CD14-positive monocyte (primary cell): ENCODE results near the gene CARD16. TPM values are rescaled to one million over a fixed set of nuclear protein-coding genes. Genes with fewer than 3 reads are reported as not detected.
"Not testable (repeated sequence)": the region's sequence is repeated elsewhere in the genome, so short reads cannot be mapped to it uniquely, and the experiment has no call there.

Experiments used
- DNase-seq, 3 donors: peaks; one replicate each; pipeline ENCODE4 v3.0.0-alpha.2; 2011 to 2022
- H2AFZ ChIP-seq: 2 replicates; pipeline ENCODE4 v1.6.0; 2012; ENCODE audit warnings: mild to moderate bottlenecking, low read depth, low read length, inconsistent platforms; ENCODE audit not compliant: insufficient read depth, poor library complexity, severe bottlenecking
- H3K27ac ChIP-seq, 2 donors: 1 replicate in 1 of 2; 2 replicates in 1 of 2; pipeline ENCODE4 v1.5.1; 2012 to 2013; ENCODE audit warnings: low read length in 2 of 2, control low read depth in 1 of 2, inconsistent platforms in 1 of 2, low read depth in 1 of 2, mild to moderate bottlenecking in 1 of 2
- H3K27me3 ChIP-seq, 2 donors: one replicate each; pipeline versions ENCODE4 v1.6.0 to v1.6.1; 2011 to 2013; ENCODE audit warnings: low read length in 2 of 2; ENCODE audit not compliant: control insufficient read depth in 2 of 2, insufficient read depth in 2 of 2
- H3K36me3 ChIP-seq, 2 donors: replicated peaks in 1 of 2; 1 replicate in 1 of 2; 2 replicates in 1 of 2; pipeline versions ENCODE4 v1.5.1 to v1.6.1; 2012 to 2013; ENCODE audit warnings: low read length in 2 of 2, control low read depth in 1 of 2, inconsistent platforms in 1 of 2, mild to moderate bottlenecking in 1 of 2; ENCODE audit not compliant: insufficient read depth in 2 of 2, control insufficient read depth in 1 of 2
- H3K4me1 ChIP-seq, 2 donors: 1 replicate in 1 of 2; 2 replicates in 1 of 2; pipeline versions ENCODE4 v1.5.1 to v1.6.1; 2012 to 2013; ENCODE audit warnings: low read length in 2 of 2, control low read depth in 1 of 2, inconsistent platforms in 1 of 2, mild to moderate bottlenecking in 1 of 2, moderate library complexity in 1 of 2; ENCODE audit not compliant: insufficient read depth in 2 of 2, control insufficient read depth in 1 of 2
- H3K4me2 ChIP-seq: replicated peaks from 2 replicates; pipeline ENCODE3; 2012; ENCODE audit warnings: low read length, moderate library complexity, mild to moderate bottlenecking; ENCODE audit not compliant: poor library complexity, severe bottlenecking; ENCODE audit errors: extremely low read depth
- H3K4me3 ChIP-seq, 3 experiments: fragments of 200-600 bp in 1 of 3; sonication (generic) in 1 of 3; replicated peaks in 1 of 3; 1 replicate in 2 of 3; 2 replicates in 1 of 3; pipeline ENCODE4 v1.5.1; 2011 to 2013; ENCODE audit warnings: low read length in 3 of 3, mild to moderate bottlenecking in 3 of 3, control low read depth in 2 of 3, low read depth in 2 of 3, inconsistent platforms in 1 of 3, moderate library complexity in 1 of 3
- H3K79me2 ChIP-seq: 2 replicates; pipeline ENCODE4 v1.6.0; 2012; ENCODE audit warnings: mild to moderate bottlenecking, control low read depth, inconsistent platforms, low read length, moderate library complexity; ENCODE audit not compliant: insufficient read depth
- H3K9ac ChIP-seq: 2 replicates; pipeline ENCODE4 v1.6.0; 2017; ENCODE audit warnings: low read length, mild to moderate bottlenecking; ENCODE audit not compliant: insufficient read depth, poor library complexity, severe bottlenecking
- H3K9me3 ChIP-seq, 2 donors: replicated peaks in 1 of 2; 1 replicate in 1 of 2; 2 replicates in 1 of 2; pipeline versions ENCODE4 v1.5.1 to v1.6.1; 2012 to 2013; ENCODE audit warnings: low read length in 2 of 2, control low read depth in 1 of 2; ENCODE audit not compliant: control insufficient read depth in 1 of 2, insufficient read depth in 1 of 2
- H4K20me1 ChIP-seq: 2 replicates; pipeline ENCODE4 v1.6.0; 2012; ENCODE audit warnings: mild to moderate bottlenecking, low read length, control low read depth, moderate library complexity; ENCODE audit not compliant: insufficient read depth
- H3K27ac Mint-ChIP-seq, 7 donors: one replicate each; pipeline ENCODE4 v1.8.0; 2020; ENCODE audit warnings: mild to moderate bottlenecking in 7 of 7, mixed read lengths in 7 of 7, moderate library complexity in 6 of 7, inconsistent platforms in 2 of 7
- H3K27me3 Mint-ChIP-seq, 3 donors: one replicate each; pipeline ENCODE4 v1.8.0; 2021 to 2022; ENCODE audit warnings: low read depth in 3 of 3, mild to moderate bottlenecking in 3 of 3, mixed read lengths in 3 of 3, moderate library complexity in 3 of 3, inconsistent platforms in 1 of 3
- H3K36me3 Mint-ChIP-seq, 2 donors: one replicate each; pipeline ENCODE4 v1.8.0; 2020; ENCODE audit warnings: mixed read lengths in 2 of 2, inconsistent platforms in 1 of 2, mild to moderate bottlenecking in 1 of 2
- H3K4me1 Mint-ChIP-seq: one replicate; pipeline ENCODE4 v1.8.0; 2020; ENCODE audit warnings: mild to moderate bottlenecking, mixed read lengths
- H3K4me3 Mint-ChIP-seq, 2 donors: one replicate each; pipeline ENCODE4 v1.8.0; 2020; ENCODE audit warnings: mild to moderate bottlenecking in 2 of 2, mixed read lengths in 2 of 2, moderate library complexity in 1 of 2
- H3K9me3 Mint-ChIP-seq, 7 donors: one replicate each; pipeline ENCODE4 v1.8.0; 2020 to 2022; ENCODE audit warnings: mixed read lengths in 7 of 7, mild to moderate bottlenecking in 6 of 7, moderate library complexity in 6 of 7, inconsistent platforms in 2 of 7
- WGBS: methylation state at CpG from one replicate; pipeline ENCODE4 v1.1.5; 2013; ENCODE audit warnings: missing lambda C conversion rate; ENCODE audit not compliant: insufficient coverage; 5-methylcytosine and 5-hydroxymethylcytosine counted together
- intact Hi-C, 2 donors: fragments of 100-400 bp; cut with micrococcal nuclease; formaldehyde crosslinking; loops; one replicate each; pipeline versions ENCODE4 v1.15.0 to v1.15.1; 2023
- polyA minus RNA-seq: library from RNA; depleted of rRNA, polyadenylated mRNA; stranded (reverse); fragments of >200 nt; gene quantifications from 2 replicates; pipeline ENCODE4 v1.2.3, GENCODE V29; 2012
- polyA plus RNA-seq, 3 donors: library from polyadenylated mRNA; depleted of rRNA in 1 of 3; unstranded in 2 of 3; stranded (reverse) in 1 of 3; fragments of 300-500 nt in 2 of 3; fragments of >200 nt in 1 of 3; fragmentation: Illumina TruSeq in 2 of 3; gene quantifications; 1 replicate in 2 of 3; 2 replicates in 1 of 3; pipeline ENCODE4 v1.2.3, GENCODE V29; 2012 to 2021
- total RNA-seq, 12 experiments: library from RNA in 1 of 12; stranded (reverse) in 1 of 12; fragments of 120-200 nt in 1 of 12; gene quantifications; one replicate each; pipeline ENCODE4 v1.2.4 and lab custom pipeline; 2013 to 2026; ENCODE audit warnings: mixed read lengths in 6 of 12, inconsistent platforms in 1 of 12
- TF ChIP-seq, protein P1 (sequence below): fragments of 200-600 bp; IDR thresholded peaks from one replicate; pipeline ENCODE4 v1.8.0; 2022; ENCODE audit warnings: antibody characterized with exemption, mild to moderate bottlenecking

CARD16 gene
- 514 TPM for total RNA-seq (2013)
- 100 to 1,000 TPM; 294 to 731 (median 671) TPM for polyA plus RNA-seq
- polyA minus RNA-seq = 65.8 and 116 TPM in 2 replicates
- total RNA-seq (lab: John Stamatoyannopoulos, UW) = 37.6 to 86.2 (median 66.4) reads per million in 11 experiments

DNA sequence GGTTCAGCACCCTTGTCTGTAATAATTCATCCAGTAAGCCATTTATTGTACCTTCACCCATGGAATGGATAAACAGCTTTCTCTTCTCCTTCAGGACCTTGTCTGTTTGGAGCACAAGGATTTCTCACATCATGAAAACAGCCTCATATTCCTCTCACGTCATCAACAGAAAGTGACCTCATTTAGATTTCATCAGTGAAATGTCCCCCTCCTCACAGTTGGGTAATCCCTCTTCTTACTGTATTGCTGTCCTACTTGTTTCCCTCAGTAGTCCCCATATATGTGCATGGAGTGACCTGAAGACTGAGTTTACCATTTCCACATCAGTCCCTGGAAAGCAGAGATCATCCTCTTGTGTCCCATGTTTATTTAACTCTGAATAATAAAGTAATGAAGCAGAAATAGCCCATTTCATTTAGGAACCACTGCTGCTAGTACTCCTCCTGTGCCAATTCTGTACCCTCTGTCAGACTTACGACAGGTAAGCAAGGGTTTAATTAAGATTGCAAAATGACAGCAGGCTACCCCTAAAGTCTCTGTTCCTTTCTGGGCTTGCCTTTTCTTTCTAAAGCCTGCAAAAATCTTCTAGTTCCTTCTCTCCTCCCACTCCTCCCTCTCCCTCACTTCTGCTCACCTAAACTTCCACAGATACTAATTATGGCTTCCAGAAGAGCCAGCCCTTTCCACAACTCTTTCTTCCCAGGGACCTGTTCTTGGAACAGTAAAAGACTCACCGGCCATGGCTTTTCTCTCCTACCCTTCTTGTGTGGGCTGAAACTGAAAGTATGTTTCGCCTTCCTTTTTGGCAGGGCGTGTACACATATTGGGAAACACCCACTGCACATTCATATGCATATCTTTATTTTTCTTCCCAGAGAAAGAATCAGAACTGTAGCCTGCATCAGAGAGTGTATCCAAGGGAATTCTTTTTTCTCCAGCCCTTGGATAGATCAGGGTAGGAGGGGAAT is at the start of gene CARD16:
CARD16 (minus strand) TSS at position 779 of the 968 bp plus-strand sequence; CDS start at position 741, 38 bp downstream.
- H3K4me1 ChIP-seq = peaks cover 35 to 61% of the 10 kb centered on the region in 2 donors
- peaks cover 20% of the 10 kb centered on the region for H4K20me1 ChIP-seq
- H3K4me1 Mint-ChIP-seq = peaks cover 40% of the 10 kb centered on the region
- not testable (repeated sequence) for H3K27me3 ChIP-seq, H3K9me3 ChIP-seq, H3K27me3 Mint-ChIP-seq, H3K9me3 Mint-ChIP-seq
- H3K36me3 Mint-ChIP-seq = peaks cover 36 to 37% of the 10 kb centered on the region in 2 donors
- peak within 1 kb of the TSS; percentile 85 for H3K4me2 ChIP-seq
- 0% methylated on average over 2 of the region's 5 CpGs for WGBS
- peak within 1 kb of the TSS; percentile 95 to 99 for H3K4me3 Mint-ChIP-seq
- peak within 1 kb of the TSS; percentile 49 to 97 (median 94) for H3K4me3 ChIP-seq
- peak; percentile 69 to 92 (median 71) for DNase-seq
- H3K36me3 ChIP-seq = peaks cover 24 to 28% of the 10 kb centered on the region in 2 donors
- H3K9ac ChIP-seq = peak within 1 kb of the TSS; percentile 71
- H2AFZ ChIP-seq = peak within 1 kb of the TSS; percentile 70
- H3K79me2 ChIP-seq = peaks cover 60% of the 10 kb centered on the region
- peak within 1 kb of the TSS; percentile 60 to 92 for H3K27ac ChIP-seq
- intact Hi-C loops = loop anchor here in 1 of 2 donors (10.0 kb wide), 1 partner anchor 130 kb away; no protein-coding TSS in a partner anchor
- peak within 1 kb of the TSS; percentile 96 to 100 (median 97) for H3K27ac Mint-ChIP-seq

DNA sequence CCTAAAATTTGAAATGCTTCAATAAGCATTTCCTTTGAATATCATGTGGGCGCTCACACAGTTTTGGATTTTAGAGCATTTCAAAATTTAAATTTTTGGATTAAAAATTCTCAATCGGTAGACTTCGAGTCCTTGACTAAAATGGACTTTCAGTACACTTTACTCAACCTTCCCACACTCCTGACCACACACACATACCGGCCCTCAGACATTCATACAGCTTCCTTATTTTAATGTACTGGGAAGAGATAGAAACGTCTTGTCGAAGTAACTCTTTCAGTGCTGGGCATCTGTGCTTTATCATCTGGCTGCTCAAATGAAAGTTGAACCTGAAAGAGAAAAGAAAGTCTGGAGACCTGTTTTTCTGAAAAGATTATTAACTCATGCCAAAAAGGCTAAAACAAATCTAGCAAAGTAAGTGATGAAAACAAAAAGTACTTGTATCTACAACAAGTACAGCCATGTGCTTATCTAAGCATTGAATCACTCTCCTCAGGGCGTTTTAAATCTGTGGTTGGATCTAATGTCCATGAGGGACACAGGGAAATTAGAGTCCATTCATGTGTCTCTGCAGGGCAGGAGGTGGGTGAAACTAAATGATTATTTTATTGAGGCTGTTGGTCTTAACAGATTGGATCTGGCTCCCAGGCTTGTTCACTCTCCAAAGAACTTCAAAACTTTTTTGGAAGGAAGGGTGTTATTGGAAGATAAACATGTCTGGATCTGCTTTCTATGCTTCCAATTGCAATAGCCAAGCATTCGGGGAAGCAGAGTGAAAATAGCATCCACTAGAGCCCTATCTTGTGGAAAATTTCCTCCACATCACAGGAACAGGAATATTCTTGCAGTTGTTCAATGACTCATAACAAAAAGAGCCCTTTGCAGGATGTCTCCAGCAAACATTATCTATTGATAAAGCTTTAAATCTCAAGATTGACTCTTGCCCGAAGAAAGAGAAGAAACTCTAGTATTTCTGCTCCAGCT is 47.4 kb upstream of the CARD16 start:
- H3K9me3 Mint-ChIP-seq = peaks cover 0 to 6% (median 0%) of the 10 kb centered on the region in 7 donors
- Histone ChIP-seq H3K9me3 (no peaks in the 10 kb centered on the region), H2AFZ (peak overlapping the region; percentile 32), H3K9ac (no peak overlapping the region), H3K27ac (no peak overlapping the region), H3K4me1 (peaks cover 4 to 10% of the 10 kb centered on the region in 2 donors), H3K79me2 (no peaks in the 10 kb centered on the region), H3K4me2 (peak overlapping the region; percentile 13), H3K36me3 (no peaks in the 10 kb centered on the region), H3K4me3 (peak overlapping the region in 1 of 3 experiments; percentile 19), H4K20me1 (no peaks in the 10 kb centered on the region), H3K27me3 (no peaks in the 10 kb centered on the region)
- intact Hi-C loops = no loop called here
- TF ChIP-seq, protein P1, sequence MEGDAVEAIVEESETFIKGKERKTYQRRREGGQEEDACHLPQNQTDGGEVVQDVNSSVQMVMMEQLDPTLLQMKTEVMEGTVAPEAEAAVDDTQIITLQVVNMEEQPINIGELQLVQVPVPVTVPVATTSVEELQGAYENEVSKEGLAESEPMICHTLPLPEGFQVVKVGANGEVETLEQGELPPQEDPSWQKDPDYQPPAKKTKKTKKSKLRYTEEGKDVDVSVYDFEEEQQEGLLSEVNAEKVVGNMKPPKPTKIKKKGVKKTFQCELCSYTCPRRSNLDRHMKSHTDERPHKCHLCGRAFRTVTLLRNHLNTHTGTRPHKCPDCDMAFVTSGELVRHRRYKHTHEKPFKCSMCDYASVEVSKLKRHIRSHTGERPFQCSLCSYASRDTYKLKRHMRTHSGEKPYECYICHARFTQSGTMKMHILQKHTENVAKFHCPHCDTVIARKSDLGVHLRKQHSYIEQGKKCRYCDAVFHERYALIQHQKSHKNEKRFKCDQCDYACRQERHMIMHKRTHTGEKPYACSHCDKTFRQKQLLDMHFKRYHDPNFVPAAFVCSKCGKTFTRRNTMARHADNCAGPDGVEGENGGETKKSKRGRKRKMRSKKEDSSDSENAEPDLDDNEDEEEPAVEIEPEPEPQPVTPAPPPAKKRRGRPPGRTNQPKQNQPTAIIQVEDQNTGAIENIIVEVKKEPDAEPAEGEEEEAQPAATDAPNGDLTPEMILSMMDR = no peak
- H3K27ac Mint-ChIP-seq = peak overlapping the region in 1 of 7 donors; percentile 47
- peak overlapping the region in 1 of 2 donors; percentile 79 for H3K4me3 Mint-ChIP-seq
- H3K27me3 Mint-ChIP-seq = no peaks in the 10 kb centered on the region
- 67% methylated on average over 1 of the region's 9 CpGs for whole genome bisulfite sequencing
- peaks cover 13% of the 10 kb centered on the region for H3K4me1 Mint-ChIP-seq
- no peaks in the 10 kb centered on the region for H3K36me3 Mint-ChIP-seq
- DNase-seq = peak in 2 of 3 donors; percentile 18 to 46
